Lower lobe of right lung (tissue), 2 donors: ENCODE results near the gene TTC33. TPM values are rescaled to one million over a fixed set of nuclear protein-coding genes. Genes with fewer than 3 reads are reported as not detected.

ENCODE experiments used
- ATAC-seq, 2 donors: fragments of 200-7000 bp; cut with Tn5 transposase; one replicate each; pipeline ENCODE4 v1.9.1; 2020 to 2022; ENCODE audit warnings: mild to moderate bottlenecking in 2 of 2, moderate library complexity in 2 of 2
- DNase-seq: peaks from one replicate; pipeline ENCODE4 v3.0.0-alpha.2; 2020
- H3K27ac ChIP-seq: fragments of 200-600 bp; one replicate; pipeline ENCODE4 v1.8.0; 2022
- H3K27me3 ChIP-seq: fragments of 200-600 bp; one replicate; pipeline ENCODE4 v1.8.0; 2022; ENCODE audit warnings: low read depth
- H3K36me3 ChIP-seq: fragments of 200-600 bp; one replicate; pipeline ENCODE4 v1.8.0; 2022; ENCODE audit warnings: mild to moderate bottlenecking
- H3K4me1 ChIP-seq: fragments of 200-600 bp; one replicate; pipeline ENCODE4 v1.8.0; 2022
- H3K4me3 ChIP-seq: fragments of 200-600 bp; one replicate; pipeline ENCODE4 v1.8.0; 2022; ENCODE audit warnings: mild to moderate bottlenecking
- H3K9me3 ChIP-seq: fragments of 200-600 bp; one replicate; pipeline ENCODE4 v1.8.0; 2022
- CTCF ChIP-seq: fragments of 200-600 bp; IDR thresholded peaks from one replicate; pipeline ENCODE4 v1.8.0; 2022; ENCODE audit warnings: antibody characterized with exemption, mild to moderate bottlenecking
- intact Hi-C: fragments of 100-400 bp; cut with DNase I; formaldehyde crosslinking; loops from one replicate; pipeline ENCODE4 v1.11.0; 2022
- total RNA-seq: library from RNA; stranded (reverse); fragmentation: NEBNext Ultra II Directional; extraction: Animal tissue kit (Norgen Biotek cat#: 25700); gene quantifications from one replicate; pipeline ENCODE4 v1.2.1, GENCODE V29; 2021
- donor health status: DM: no; HTN: yes; CAD: no; lungs with severe emphysema.

The TTC33 gene
- total RNA-seq, 1 donor from 2014 or later, result 14.9 TPM

- DNase-seq (no peak), ATAC-seq (no peak)
- Histone ChIP-seq H3K9me3 (no peaks in the 10 kb centered on the region), H3K4me3 (no peak overlapping the region), H3K27me3 (no peaks in the 10 kb centered on the region), H3K36me3 (peaks cover 61% of the 10 kb centered on the region), H3K27ac (no peak overlapping the region), H3K4me1 (peaks cover 11% of the 10 kb centered on the region)
- intact Hi-C loops, result no loop called here
- no peak for TF ChIP-seq CTCF
Observed at GRCh38 chr5:40775846-40776657, 20.3 kb upstream of the TTC33 start.

GRCh38 chr5:40775085-40775845, 19.5 kb upstream of the TTC33 start:
- Histone ChIP-seq H3K27me3 (no peaks in the 10 kb centered on the region), H3K9me3 (no peaks in the 10 kb centered on the region), H3K4me3 (no peak overlapping the region), H3K36me3 (peaks cover 68% of the 10 kb centered on the region), H3K27ac (no peak overlapping the region), H3K4me1 (peaks cover 11% of the 10 kb centered on the region)
- DNase-seq, result no peak
- TF ChIP-seq CTCF, result no peak
- intact Hi-C loops, result no loop called here
- no peak for ATAC-seq

DNA sequence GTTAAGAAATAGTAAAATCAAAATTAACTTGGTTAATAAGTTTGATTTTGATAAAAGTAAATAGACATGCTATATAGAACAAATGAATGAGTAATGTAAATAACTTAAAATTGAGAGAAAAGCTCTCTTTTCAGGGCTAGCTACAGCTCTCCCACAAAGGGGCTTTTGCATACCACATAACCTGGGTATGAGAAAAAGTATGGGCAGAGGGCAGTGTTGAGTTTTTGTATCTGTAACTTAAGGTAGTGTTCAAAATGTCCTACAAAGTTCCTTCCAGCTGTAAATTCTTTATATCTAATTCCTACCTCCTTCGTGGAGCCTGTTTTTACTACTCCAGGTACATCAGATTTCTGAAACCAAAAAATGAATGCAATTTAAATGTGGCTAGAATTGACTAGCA, 18.9 kb upstream of the TTC33 start:
- ATAC-seq (no peak), DNase-seq (no peak)
- H3K4me1 ChIP-seq, result peaks cover 11% of the 10 kb centered on the region
- H3K27me3 ChIP-seq, result no peaks in the 10 kb centered on the region
- intact Hi-C loops, result no loop called here
- no peak overlapping the region for H3K27ac ChIP-seq
- H3K4me3 ChIP-seq, result no peak overlapping the region
- peaks cover 73% of the 10 kb centered on the region for H3K36me3 ChIP-seq
- TF ChIP-seq CTCF, result no peak
- H3K9me3 ChIP-seq, result no peaks in the 10 kb centered on the region

GRCh38 chr5:40770764-40771163, 15.0 kb upstream of the TTC33 start:
- H3K9me3 ChIP-seq, result no peaks in the 10 kb centered on the region
- intact Hi-C loops, result no loop called here
- no peak for ATAC-seq

GRCh38 chr5:40762705-40763104, 6.9 kb upstream of the TTC33 start:
- H3K36me3 ChIP-seq, result peaks cover 80% of the 10 kb centered on the region
- H3K27me3 ChIP-seq, result no peaks in the 10 kb centered on the region
- TF ChIP-seq CTCF, result no peak
- H3K27ac ChIP-seq, result no peak overlapping the region
- DNase-seq (no peak), ATAC-seq (no peak)
- H3K4me1 ChIP-seq, result no peaks in the 10 kb centered on the region
- intact Hi-C loops, result no loop called here
- no peak overlapping the region for H3K4me3 ChIP-seq
- no peaks in the 10 kb centered on the region for H3K9me3 ChIP-seq

More at GRCh38 chr5:40770764-40771163, 15.0 kb upstream of the TTC33 start:
- H3K4me3 ChIP-seq, result no peak overlapping the region
- H3K27ac ChIP-seq, result no peak overlapping the region
- no peaks in the 10 kb centered on the region for H3K27me3 ChIP-seq
- peaks cover 2% of the 10 kb centered on the region for H3K4me1 ChIP-seq
- no peak for TF ChIP-seq CTCF
- no peak for DNase-seq
- H3K36me3 ChIP-seq, result peaks cover 88% of the 10 kb centered on the region
